ENCODE measurements around the gene FRMD5. TPM values are rescaled to one million over a fixed set of nuclear protein-coding genes. Genes with fewer than 3 reads are reported as not detected.

The FRMD5 gene
- total RNA-seq, 4 donors from 2014 or later, result 0.24 to 0.94 (median 0.67) TPM; not detected in 1

DNA sequence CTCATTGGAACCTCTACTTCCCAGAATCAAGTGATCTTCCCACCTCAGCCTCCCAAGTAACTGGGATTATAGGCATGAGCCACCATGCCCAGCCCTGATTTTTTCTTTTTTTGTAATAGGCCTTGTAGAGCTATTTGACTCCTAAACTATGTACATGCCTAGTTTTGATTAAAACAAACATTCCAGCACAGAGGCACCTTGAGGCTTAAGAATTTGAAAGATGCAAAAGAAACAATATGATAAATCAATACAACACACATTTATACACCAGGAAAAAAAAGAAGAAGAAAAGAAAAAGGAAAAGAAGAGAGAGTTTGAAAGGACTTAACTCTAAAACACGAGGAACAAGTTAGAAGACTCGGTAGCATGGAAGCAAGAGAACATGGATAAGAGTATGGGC lies 13.9 kb upstream of the FRMD5 start:
- Histone ChIP-seq H3K27ac (no peak overlapping the region), H3K27me3 (no peaks in the 10 kb centered on the region), H3K4me3 (replicated peaks in 1 of 3) (no peak overlapping the region), H3K36me3 (no peaks in the 10 kb centered on the region), H3K9me3 (no peaks in the 10 kb centered on the region), H3K4me1 (no peaks in the 10 kb centered on the region)
- intact Hi-C loops (cut with DNase I), result no loop called here
- no peak for DNase-seq
- TF ChIP-seq, protein P1, sequence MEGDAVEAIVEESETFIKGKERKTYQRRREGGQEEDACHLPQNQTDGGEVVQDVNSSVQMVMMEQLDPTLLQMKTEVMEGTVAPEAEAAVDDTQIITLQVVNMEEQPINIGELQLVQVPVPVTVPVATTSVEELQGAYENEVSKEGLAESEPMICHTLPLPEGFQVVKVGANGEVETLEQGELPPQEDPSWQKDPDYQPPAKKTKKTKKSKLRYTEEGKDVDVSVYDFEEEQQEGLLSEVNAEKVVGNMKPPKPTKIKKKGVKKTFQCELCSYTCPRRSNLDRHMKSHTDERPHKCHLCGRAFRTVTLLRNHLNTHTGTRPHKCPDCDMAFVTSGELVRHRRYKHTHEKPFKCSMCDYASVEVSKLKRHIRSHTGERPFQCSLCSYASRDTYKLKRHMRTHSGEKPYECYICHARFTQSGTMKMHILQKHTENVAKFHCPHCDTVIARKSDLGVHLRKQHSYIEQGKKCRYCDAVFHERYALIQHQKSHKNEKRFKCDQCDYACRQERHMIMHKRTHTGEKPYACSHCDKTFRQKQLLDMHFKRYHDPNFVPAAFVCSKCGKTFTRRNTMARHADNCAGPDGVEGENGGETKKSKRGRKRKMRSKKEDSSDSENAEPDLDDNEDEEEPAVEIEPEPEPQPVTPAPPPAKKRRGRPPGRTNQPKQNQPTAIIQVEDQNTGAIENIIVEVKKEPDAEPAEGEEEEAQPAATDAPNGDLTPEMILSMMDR (IDR thresholded peaks at IDR 0.05), result no peak
- TF ChIP-seq POLR2A (IDR thresholded peaks at IDR 0.05), result no peak
- 87 to 91% methylated on average over 2 of the region's 2 CpGs for WGBS, 2 donors

DNA sequence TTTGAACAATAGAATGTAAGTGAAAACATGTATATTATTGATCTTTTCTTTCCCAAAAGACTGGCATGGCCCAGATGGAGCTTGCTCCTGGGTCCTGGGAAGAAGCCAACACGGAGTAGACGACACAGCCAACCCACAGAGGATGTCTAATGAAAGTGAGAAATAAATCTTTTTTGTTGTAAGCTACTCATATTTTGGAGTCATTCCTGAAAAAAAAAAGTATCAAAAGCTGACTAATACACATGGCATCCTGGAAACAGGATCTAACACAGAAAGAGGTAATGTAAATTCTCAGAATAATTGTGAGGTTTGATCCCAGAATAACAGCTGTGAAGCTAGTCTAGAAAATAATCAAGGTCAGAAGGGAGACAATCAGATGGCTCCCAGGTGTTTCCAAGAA lies 12.6 kb upstream of the FRMD5 start:
- H3K36me3 ChIP-seq, result no peaks in the 10 kb centered on the region
- no peak overlapping the region for H3K27ac ChIP-seq
- H3K9me3 ChIP-seq, result no peaks in the 10 kb centered on the region
- no peak for DNase-seq
- H3K4me1 ChIP-seq, result no peaks in the 10 kb centered on the region
- no peaks in the 10 kb centered on the region for H3K27me3 ChIP-seq
- intact Hi-C loops (cut with DNase I), result no loop called here
- no peak overlapping the region for H3K4me3 ChIP-seq (replicated peaks in 1 of 3)
- WGBS, 2 donors, result 63 to 73% methylated on average over 2 of the region's 2 CpGs
- TF ChIP-seq POLR2A (IDR thresholded peaks at IDR 0.05), result no peak
- TF ChIP-seq, protein P1 (IDR thresholded peaks at IDR 0.05), result no peak

DNA sequence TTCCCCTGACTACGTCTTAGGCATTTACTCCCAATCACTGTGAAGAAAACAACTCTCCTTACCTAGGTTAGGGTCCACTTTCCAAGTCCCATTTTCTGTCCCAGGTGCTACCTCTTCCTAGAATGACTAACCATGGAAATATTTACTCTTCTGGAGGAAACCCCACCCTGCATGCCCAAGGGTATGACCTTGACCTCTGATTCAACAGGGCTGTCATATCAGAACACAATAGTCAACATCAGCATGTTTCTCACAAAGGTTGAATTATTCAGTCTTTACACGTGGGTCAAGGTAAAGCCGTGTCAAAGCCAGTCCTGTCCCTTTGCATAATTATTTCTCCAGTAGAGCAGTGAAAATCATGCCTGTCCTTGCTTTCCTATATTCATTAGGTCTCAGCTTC lies 4.3 kb upstream of the FRMD5 start:
- no peak overlapping the region for H3K4me3 ChIP-seq (replicated peaks in 1 of 3)
- H3K9me3 ChIP-seq, result no peaks in the 10 kb centered on the region
- DNase-seq, result no peak
- no peaks in the 10 kb centered on the region for H3K36me3 ChIP-seq
- H3K4me1 ChIP-seq, result peaks cover 3 to 12% of the 10 kb centered on the region in 2 donors
- intact Hi-C loops (cut with DNase I), result no loop called here
- H3K27me3 ChIP-seq, result no peaks in the 10 kb centered on the region
- TF ChIP-seq POLR2A (IDR thresholded peaks at IDR 0.05), result no peak
- TF ChIP-seq, protein P1 (IDR thresholded peaks at IDR 0.05), result no peak
- H3K27ac ChIP-seq, result no peak overlapping the region
- WGBS, 2 donors, result 84 to 88% methylated on average over 3 of the region's 3 CpGs

DNA sequence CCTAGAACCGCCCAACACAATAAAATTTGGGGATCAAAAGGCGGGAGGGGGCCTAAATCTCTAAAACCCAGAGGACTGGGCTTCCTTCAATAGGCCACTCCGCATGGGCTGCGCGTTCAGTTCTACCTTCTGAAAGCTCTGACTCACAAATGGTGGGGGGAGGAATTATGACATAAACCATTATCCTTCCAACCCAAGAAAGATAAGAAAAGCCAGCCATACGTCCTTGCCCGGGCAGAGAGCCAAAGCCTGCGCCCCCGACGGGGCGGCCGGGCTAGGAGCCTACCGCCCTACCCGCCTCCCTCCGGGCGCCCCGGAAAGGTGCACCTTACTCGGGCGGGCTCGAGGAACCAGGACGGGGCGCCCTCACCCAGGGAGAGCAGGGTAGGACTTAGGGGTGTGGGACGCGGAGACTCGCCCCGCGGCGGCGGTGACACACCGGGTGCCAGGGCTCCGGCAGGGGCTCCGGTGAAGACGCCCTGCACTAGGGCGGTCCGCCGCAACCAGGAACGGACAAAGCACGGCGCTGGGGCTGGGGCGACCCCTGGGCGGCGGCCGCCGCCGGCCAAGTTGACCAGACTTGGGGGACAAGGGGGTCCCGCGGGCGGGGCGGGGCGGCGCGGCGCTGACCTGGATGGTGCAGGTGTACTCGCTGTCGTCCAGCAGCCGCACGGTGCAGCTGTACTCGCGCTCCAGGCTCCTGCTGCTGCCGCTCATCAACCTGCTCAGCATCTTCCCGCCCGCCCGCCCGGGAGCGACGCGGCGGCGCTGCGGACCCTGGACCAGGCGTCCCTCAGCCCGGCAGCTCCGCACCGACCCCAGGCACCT lies 534 bp downstream of the FRMD5 start:
- Histone ChIP-seq H3K4me3 (replicated peaks in 1 of 3) (peak overlapping the region in 1 of 3 donors; percentile 46), H3K9me3 (no peaks in the 10 kb centered on the region), H3K4me1 (peaks cover 4 to 21% of the 10 kb centered on the region in 2 donors), H3K27me3 (no peaks in the 10 kb centered on the region), H3K27ac (no peak overlapping the region), H3K36me3 (no peaks in the 10 kb centered on the region)
- TF ChIP-seq, protein P1 (IDR thresholded peaks at IDR 0.05), result no peak
- no peak for TF ChIP-seq POLR2A (IDR thresholded peaks at IDR 0.05)
- intact Hi-C loops (cut with DNase I), result no loop called here
- WGBS, 2 donors, result 6 to 12% methylated on average over 7 to 16 of the region's 74 CpGs
- peak in 1 of 2 donors; percentile 13 for DNase-seq

DNA sequence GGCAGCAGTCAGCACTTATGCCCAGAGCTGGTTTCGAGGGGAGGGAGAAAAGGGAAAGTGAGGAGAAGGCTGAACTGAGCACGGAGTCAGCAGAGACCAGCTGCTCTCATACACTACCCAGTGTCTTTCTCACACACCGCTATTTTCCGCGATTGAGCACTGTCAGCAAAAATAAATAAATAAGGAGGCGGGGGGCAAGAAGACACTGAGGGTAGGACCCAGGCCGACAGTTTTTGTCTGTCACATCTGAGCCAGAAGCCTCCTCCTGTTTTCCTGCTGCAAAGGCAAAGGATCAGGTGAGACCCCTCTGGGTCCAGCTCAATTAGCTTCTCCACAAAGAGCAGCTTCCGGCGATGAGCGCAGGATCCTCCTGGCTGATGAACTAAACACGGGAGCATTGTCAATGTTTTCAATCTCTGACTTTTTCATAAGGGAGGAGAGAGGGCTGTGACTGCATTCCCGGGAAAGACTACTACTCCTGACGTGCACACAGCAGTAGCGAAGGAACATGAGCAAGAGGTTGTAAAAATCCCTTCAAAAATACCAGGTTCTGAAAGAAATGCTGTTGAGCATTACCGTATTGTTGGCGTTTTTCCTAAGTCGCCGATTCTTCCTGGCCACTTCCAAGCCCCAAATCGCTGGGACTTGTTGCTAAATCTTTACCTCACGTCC lies 1.3 kb downstream of the FRMD5 start:
- H3K9me3 ChIP-seq, result no peaks in the 10 kb centered on the region
- no peak overlapping the region for H3K27ac ChIP-seq
- H3K4me3 ChIP-seq (replicated peaks in 1 of 3), result peak overlapping the region in 1 of 3 donors; percentile 46
- H3K4me1 ChIP-seq, result peaks cover 4 to 21% of the 10 kb centered on the region in 2 donors
- intact Hi-C loops (cut with DNase I), result no loop called here
- TF ChIP-seq, protein P1 (IDR thresholded peaks at IDR 0.05), result no peak
- TF ChIP-seq POLR2A (IDR thresholded peaks at IDR 0.05), result no peak
- no peaks in the 10 kb centered on the region for H3K27me3 ChIP-seq
- H3K36me3 ChIP-seq, result no peaks in the 10 kb centered on the region
- DNase-seq, result peak in 1 of 2 donors; percentile 1
- 10 to 11% methylated on average over 20 of the region's 20 CpGs for WGBS, 2 donors
